Spleen (tissue), 11 donors: ENCODE data around the gene TSEN54. TPM values are rescaled to one million over a fixed set of nuclear protein-coding genes. Genes with fewer than 3 reads are reported as not detected.

Experiments
- DNase-seq: peaks from one replicate; pipeline ENCODE4 v3.0.0-alpha.2; 2020
- H3K27ac ChIP-seq, 8 donors: fragments of 200-600 bp; sonication (generic) in 7 of 8; 1 replicate in 4 of 8; 2 replicates in 4 of 8; pipeline versions ENCODE4 v1.5.0 to v1.8.0; 2016 to 2021; ENCODE audit warnings: inconsistent platforms in 4 of 8, mild to moderate bottlenecking in 4 of 8, moderate library complexity in 1 of 8
- H3K27me3 ChIP-seq, 7 donors: fragments of 200-600 bp; sonication (generic) in 6 of 7; replicated peaks in 1 of 7; 1 replicate in 4 of 7; 2 replicates in 3 of 7; pipeline versions ENCODE4 v1.5.0 to v1.8.0; 2016 to 2021; ENCODE audit warnings: inconsistent platforms in 3 of 7, mild to moderate bottlenecking in 1 of 7
- H3K36me3 ChIP-seq, 6 donors: fragments of 200-600 bp; sonication (generic) in 5 of 6; 1 replicate in 4 of 6; 2 replicates in 2 of 6; pipeline versions ENCODE4 v1.5.0 to v1.8.0; 2016 to 2021; ENCODE audit warnings: inconsistent platforms in 2 of 6
- H3K4me1 ChIP-seq, 6 donors: fragments of 200-600 bp; sonication (generic) in 5 of 6; 1 replicate in 3 of 6; 2 replicates in 3 of 6; pipeline versions ENCODE4 v1.5.0 to v1.8.0; 2016 to 2021; ENCODE audit warnings: inconsistent platforms in 3 of 6
- H3K4me3 ChIP-seq, 8 donors: fragments of 200-600 bp; sonication (generic) in 7 of 8; 1 replicate in 4 of 8; 2 replicates in 4 of 8; pipeline versions ENCODE4 v1.5.0 to v1.8.0; 2016 to 2021; ENCODE audit warnings: inconsistent platforms in 4 of 8, mild to moderate bottlenecking in 4 of 8, moderate library complexity in 2 of 8
- H3K9me3 ChIP-seq, 8 donors: fragments of 200-600 bp; sonication (generic) in 7 of 8; 1 replicate in 4 of 8; 2 replicates in 4 of 8; pipeline versions ENCODE4 v1.5.0 to v1.8.0; 2016 to 2021; ENCODE audit warnings: inconsistent platforms in 4 of 8
- POLR2A ChIP-seq, 3 donors: fragments of 450-650 bp; IDR thresholded peaks; one replicate each; pipeline ENCODE4 v1.5.1; 2017; ENCODE audit warnings: antibody characterized with exemption in 3 of 3, mild to moderate bottlenecking in 1 of 3
- POLR2AphosphoS5 ChIP-seq, 3 donors: sonication (generic); formaldehyde crosslinking; IDR thresholded peaks; one replicate each; pipeline ENCODE4 v1.5.1; 2017; ENCODE audit warnings: antibody characterized with exemption in 3 of 3
- WGBS, 5 donors: extraction: QIAGEN DNeasy Blood & Tissue Kit in 3 of 5; methylation state at CpG; one replicate each; pipeline versions ENCODE4 v1.1.5 to v1.1.7; 2013 to 2018; 5-methylcytosine and 5-hydroxymethylcytosine counted together
- intact Hi-C: fragments of 100-400 bp; cut with DNase I; formaldehyde crosslinking; loops from one replicate; pipeline ENCODE4 v1.15.0; 2023; ENCODE audit warnings: low total_unique reads
- polyA plus RNA-seq, 3 donors: library from polyadenylated mRNA; stranded (reverse); fragments of 200-250 nt; gene quantifications; one replicate each; pipeline ENCODE4 v1.2.1, GENCODE V29; 2013
- total RNA-seq, 7 donors: library from RNA; depleted of rRNA in 3 of 7; stranded (reverse); fragments of >200 nt in 3 of 7; fragmentation: NEBNext Ultra II Directional in 4 of 7; extraction: Animal tissue kit (Norgen Biotek cat#: 25700) in 4 of 7; gene quantifications; one replicate each; pipeline versions ENCODE4 v1.1.0 to v1.2.1, GENCODE V29; 2016 to 2021
- TF ChIP-seq, protein P1 (sequence below), 11 experiments: fragments of 200-600 bp in 7 of 11; fragments of 450-650 bp in 4 of 11; sonication (generic) in 4 of 11; IDR thresholded peaks in 8 of 11; conservative IDR thresholded peaks in 3 of 11; 1 replicate in 7 of 11; 2 replicates in 4 of 11; pipeline versions ENCODE4 v1.4.0 to v1.8.0; 2016 to 2021; ENCODE audit warnings: antibody characterized with exemption in 11 of 11, inconsistent platforms in 4 of 11, mild to moderate bottlenecking in 1 of 11
- donor health status: healthy with polysubstance abuse.
- donor health status: DM: no; HTN: no; CAD: no; lungs with moderate emphysema.
- donor health status: DM: no; HTN: no; CAD: no.
- donor health status: Bipolar disorder and iron deficiency.
- donor health status: healthy.
- donor health status: DM: no; HTN: no; CAD: no.
- donor health status: DM: yes; HTN: yes; CAD: no.

TSEN54 gene
- total and polyA plus RNA-seq, 10 donors, result 31.0 to 87.8 (median 42.4) TPM

GRCh38 chr17:75493476-75494129, 22.7 kb upstream of the TSEN54 start:
- H3K27ac ChIP-seq, result no peak overlapping the region
- H3K4me1 ChIP-seq, result peaks cover 0 to 42% (median 27%) of the 10 kb centered on the region in 6 donors
- intact Hi-C loops, result no loop called here
- TF ChIP-seq, protein P1, sequence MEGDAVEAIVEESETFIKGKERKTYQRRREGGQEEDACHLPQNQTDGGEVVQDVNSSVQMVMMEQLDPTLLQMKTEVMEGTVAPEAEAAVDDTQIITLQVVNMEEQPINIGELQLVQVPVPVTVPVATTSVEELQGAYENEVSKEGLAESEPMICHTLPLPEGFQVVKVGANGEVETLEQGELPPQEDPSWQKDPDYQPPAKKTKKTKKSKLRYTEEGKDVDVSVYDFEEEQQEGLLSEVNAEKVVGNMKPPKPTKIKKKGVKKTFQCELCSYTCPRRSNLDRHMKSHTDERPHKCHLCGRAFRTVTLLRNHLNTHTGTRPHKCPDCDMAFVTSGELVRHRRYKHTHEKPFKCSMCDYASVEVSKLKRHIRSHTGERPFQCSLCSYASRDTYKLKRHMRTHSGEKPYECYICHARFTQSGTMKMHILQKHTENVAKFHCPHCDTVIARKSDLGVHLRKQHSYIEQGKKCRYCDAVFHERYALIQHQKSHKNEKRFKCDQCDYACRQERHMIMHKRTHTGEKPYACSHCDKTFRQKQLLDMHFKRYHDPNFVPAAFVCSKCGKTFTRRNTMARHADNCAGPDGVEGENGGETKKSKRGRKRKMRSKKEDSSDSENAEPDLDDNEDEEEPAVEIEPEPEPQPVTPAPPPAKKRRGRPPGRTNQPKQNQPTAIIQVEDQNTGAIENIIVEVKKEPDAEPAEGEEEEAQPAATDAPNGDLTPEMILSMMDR (IDR thresholded peaks at IDR 0.05 in 8 of 11, conservative IDR thresholded peaks at IDR 0.05 in 3 of 11), result no peak
- TF ChIP-seq POLR2A (IDR thresholded peaks at IDR 0.05) (no peak), POLR2AphosphoS5 (IDR thresholded peaks at IDR 0.05) (no peak)
- H3K4me3 ChIP-seq, result no peak overlapping the region
- no peaks in the 10 kb centered on the region for H3K27me3 ChIP-seq
- H3K36me3 ChIP-seq, result peaks cover 0 to 100% (median 67%) of the 10 kb centered on the region in 6 donors
- peak; percentile 69 for DNase-seq
- no peaks in the 10 kb centered on the region for H3K9me3 ChIP-seq
- 93 to 98% (median 97%) methylated on average over 6 to 23 of the region's 23 CpGs for WGBS, 5 donors

- Histone ChIP-seq H3K4me3 (no peak overlapping the region), H3K27me3 (no peaks in the 10 kb centered on the region), H3K27ac (no peak overlapping the region), H3K9me3 (no peaks in the 10 kb centered on the region), H3K4me1 (peaks cover 0 to 42% (median 30%) of the 10 kb centered on the region in 6 donors), H3K36me3 (peaks cover 0 to 100% (median 71%) of the 10 kb centered on the region in 6 donors)
- TF ChIP-seq, protein P1 (IDR thresholded peaks at IDR 0.05 in 8 of 11, conservative IDR thresholded peaks at IDR 0.05 in 3 of 11), result no peak
- TF ChIP-seq POLR2AphosphoS5 (IDR thresholded peaks at IDR 0.05) (no peak), POLR2A (IDR thresholded peaks at IDR 0.05) (no peak)
- DNase-seq, result no peak
- 88 to 96% (median 94%) methylated on average over 11 to 14 of the region's 14 CpGs for WGBS, 5 donors
- intact Hi-C loops, result no loop called here
Measured at GRCh38 chr17:75494326-75494877, 21.9 kb upstream of the TSEN54 start.

- 87 to 96% (median 93%) methylated on average over 6 to 11 of the region's 11 CpGs for WGBS, 5 donors
- Histone ChIP-seq H3K36me3 (peaks cover 0 to 100% (median 81%) of the 10 kb centered on the region in 6 donors), H3K4me3 (no peak overlapping the region), H3K4me1 (peaks cover 0 to 42% (median 27%) of the 10 kb centered on the region in 6 donors), H3K9me3 (no peaks in the 10 kb centered on the region), H3K27me3 (no peaks in the 10 kb centered on the region), H3K27ac (no peak overlapping the region)
- TF ChIP-seq POLR2A (IDR thresholded peaks at IDR 0.05) (no peak), POLR2AphosphoS5 (IDR thresholded peaks at IDR 0.05) (no peak)
- TF ChIP-seq, protein P1 (IDR thresholded peaks at IDR 0.05 in 8 of 11, conservative IDR thresholded peaks at IDR 0.05 in 3 of 11), result no peak
- intact Hi-C loops, result no loop called here
- DNase-seq, result peak; percentile 66
Measured at GRCh38 chr17:75496005-75496404, 20.3 kb upstream of the TSEN54 start.

GRCh38 chr17:75498039-75498725, 18.1 kb upstream of the TSEN54 start:
- Histone ChIP-seq H3K4me1 (peaks cover 0 to 58% (median 33%) of the 10 kb centered on the region in 6 donors), H3K27ac (peak overlapping the region in 6 of 8 donors; percentile 24 to 90 (median 59)), H3K27me3 (no peaks in the 10 kb centered on the region), H3K36me3 (peaks cover 0 to 100% (median 63%) of the 10 kb centered on the region in 6 donors), H3K9me3 (no peaks in the 10 kb centered on the region), H3K4me3 (no peak overlapping the region)
- intact Hi-C loops, result no loop called here
- DNase-seq, result peak; percentile 63
- 39 to 60% (median 47%) methylated on average over 20 to 21 of the region's 21 CpGs for WGBS, 5 donors
- TF ChIP-seq POLR2AphosphoS5 (IDR thresholded peaks at IDR 0.05), result peak; percentile 18 to 46 (median 30)
- TF ChIP-seq, protein P1 (IDR thresholded peaks at IDR 0.05 in 8 of 11, conservative IDR thresholded peaks at IDR 0.05 in 3 of 11), result no peak
